GM12891 (cell line): ENCODE measurements around the gene GNB5.

Source experiments
- DNase-seq: peaks from one replicate; pipeline ENCODE4 v3.0.0; 2011; ENCODE audit warnings: low spot score; ENCODE audit not compliant: insufficient read length
- FAIRE-seq: peaks from 2 replicates; lab custom pipeline; 2011; peaks lifted over from hg19 to GRCh38; lab: Jason Lieb, UNC
- PAX5 ChIP-seq: IDR thresholded peaks from 2 replicates; pipeline ENCODE4 v1.6.1; 2011; ENCODE audit warnings: low read length, moderate library complexity, mild to moderate bottlenecking; ENCODE audit not compliant: insufficient read depth, severe bottlenecking
- POLR2A ChIP-seq: IDR thresholded peaks from 2 replicates; pipeline ENCODE4 v1.6.1; 2011; ENCODE audit warnings: low read depth, low read length, control low read depth
- POLR2AphosphoS5 ChIP-seq: IDR thresholded peaks from 2 replicates; pipeline ENCODE4 v1.6.1; 2011; ENCODE audit warnings: low read depth, low read length, control low read depth
- POU2F2 ChIP-seq: IDR thresholded peaks from 2 replicates; pipeline ENCODE4 v1.6.1; 2011; ENCODE audit warnings: low read depth, mild to moderate bottlenecking, control low read depth, low read length, moderate library complexity
- SPI1 ChIP-seq: IDR thresholded peaks from 2 replicates; pipeline ENCODE4 v1.6.1; 2011; ENCODE audit warnings: low read depth, low read length, control low read depth
- TAF1 ChIP-seq: IDR thresholded peaks from 2 replicates; pipeline ENCODE4 v1.6.1; 2011; ENCODE audit warnings: low read depth, low read length, control low read depth

The GNB5 gene

GRCh38 chr15:52106641-52107040, 84.6 kb downstream of the GNB5 start:
- FAIRE-seq (no peak), DNase-seq (no peak)
- TF ChIP-seq POLR2AphosphoS5: no peak
- TF ChIP-seq TAF1: no peak
- TF ChIP-seq POU2F2: no peak
- no peak for TF ChIP-seq PAX5
- no peak for TF ChIP-seq SPI1
- no peak for TF ChIP-seq POLR2A

GRCh38 chr15:52105846-52106245, 85.3 kb downstream of the GNB5 start:
- FAIRE-seq (no peak), DNase-seq (no peak)
- TF ChIP-seq POLR2A (no peak), POU2F2 (no peak), PAX5 (no peak), TAF1 (no peak), SPI1 (no peak), POLR2AphosphoS5 (no peak)

- TF ChIP-seq PAX5: no peak
- TF ChIP-seq POLR2A: peak; percentile 44; the same call in 1 of the 2 replicates
- peak; percentile 48; the same call in 1 of the 2 replicates for TF ChIP-seq POLR2AphosphoS5
- TF ChIP-seq TAF1: 0 out of 2 replicates have a peak, but pooled peaks have one; percentile 44
- no peak for TF ChIP-seq SPI1
- peak; percentile 89 for TF ChIP-seq POU2F2
- FAIRE-seq (peak; percentile 75), DNase-seq (no peak)
These were observed 86.6 kb downstream of the GNB5 start for GRCh38 chr15:52104532-52105004.

- DNase-seq: no peak
- FAIRE-seq: peak; percentile 90
- TF ChIP-seq POU2F2 (no peak; the same call in 1 of the 2 replicates), POLR2AphosphoS5 (no peak), TAF1 (no peak), SPI1 (no peak), PAX5 (no peak)
These were observed 87.7 kb downstream of the GNB5 start for GRCh38 chr15:52103217-52104207.

- FAIRE-seq (no peak), DNase-seq (no peak)
- TF ChIP-seq POLR2AphosphoS5 (no peak), SPI1 (no peak), POLR2A (no peak), TAF1 (no peak), POU2F2 (no peak), PAX5 (no peak)
These were observed 88.7 kb downstream of the GNB5 start for GRCh38 chr15:52102463-52102862.

- TF ChIP-seq SPI1 (peak; percentile 100), PAX5 (no peak)
- FAIRE-seq: peak; percentile 67
- DNase-seq: no peak
These were observed 89.5 kb downstream of the GNB5 start for GRCh38 chr15:52101542-52102323.

- FAIRE-seq (no peak), DNase-seq (no peak)
- TF ChIP-seq TAF1: no peak
These were observed 90.3 kb downstream of the GNB5 start for GRCh38 chr15:52100807-52101442.

- DNase-seq: no peak
- TF ChIP-seq POLR2AphosphoS5 (no peak), SPI1 (no peak), POU2F2 (no peak), PAX5 (no peak), POLR2A (no peak), TAF1 (no peak)
- FAIRE-seq: no peak
These were observed 91.4 kb downstream of the GNB5 start for GRCh38 chr15:52099651-52100272.
